Posterior vena cava (tissue), 2 donors: Measurements from ENCODE around the gene C2orf80. TPM values are rescaled to one million over a fixed set of nuclear protein-coding genes. Genes with fewer than 3 reads are reported as not detected.

ENCODE experiments used
- total RNA-seq, 2 donors: library from RNA; stranded (reverse); fragmentation: NEBNext Ultra II Directional; extraction: Animal tissue kit (Norgen Biotek cat#: 25700); gene quantifications; one replicate each; pipeline ENCODE4 v1.2.1, GENCODE V29; 2021
- donor health status: DM: yes; HTN: yes; CAD: no.
- donor health status: DM: yes; HTN: yes; CAD: no.

The C2orf80 gene
- total RNA-seq, 2 donors from 2014 or later = not detected

Other genes with a start within 250 kb of the C2orf80 start
- gene PLEKHM3, start 164.5 kb downstream of the C2orf80 start, total RNA-seq = 1 to 10 TPM; 8.9 to 9.8 TPM
- not detected for gene CRYGD, start 65.5 kb downstream of the C2orf80 start, total RNA-seq
- not detected for gene CRYGC, start 60.2 kb downstream of the C2orf80 start, total RNA-seq
- not detected for gene CRYGB, start 43.9 kb downstream of the C2orf80 start, total RNA-seq
- gene CRYGA, start 26.4 kb downstream of the C2orf80 start, total RNA-seq = not detected
- gene IDH1, start 65.0 kb upstream of the C2orf80 start, total RNA-seq = 10 to 100 TPM; 46.8 to 81.8 TPM
- 10 to 100 TPM; 25.4 to 26.1 TPM for gene PIKFYVE, start 76.2 kb upstream of the C2orf80 start, total RNA-seq
- under 1 TPM in 1 of 2 donors, not detected in 1; 0.46 TPM for gene PTH2R, start 216.8 kb upstream of the C2orf80 start, total RNA-seq